ENCODE results near the gene PKNOX2. TPM values are rescaled to one million over a fixed set of nuclear protein-coding genes. Genes with fewer than 3 reads are reported as not detected.

PKNOX2 gene
- polyA plus RNA-seq, 2 of the 4 experiments (the other 2 are of a cell fraction): not detected

GRCh38 chr11:125329786-125330185, 165.2 kb downstream of the PKNOX2 start:
- H3K4me1 ChIP-seq: no peaks in the 10 kb centered on the region
- H3K27ac ChIP-seq: no peak overlapping the region
- no peak overlapping the region for H3K4me2 ChIP-seq
- no peak for TF ChIP-seq RAD21 (conservative IDR thresholded peaks at IDR 0.05 in 1 of 2, IDR thresholded peaks at IDR 0.05 in 1 of 2)
- no peak for TF ChIP-seq ELK1 (IDR thresholded peaks at IDR 0.05; ENCODE audit: low read depth, low read length)
- TF ChIP-seq FOSL2 (IDR thresholded peaks at IDR 0.05): no peak
- TF ChIP-seq FOSL2 (CRISPR knock-in tag; IDR thresholded peaks at IDR 0.05): no peak
- TF ChIP-seq BHLHE40 (IDR thresholded peaks at IDR 0.05; ENCODE audit: low read depth, low read length): no peak
- no peak for TF ChIP-seq FOSB (CRISPR knock-in tag; IDR thresholded peaks at IDR 0.05)
- TF ChIP-seq HOXB13 (CRISPR knock-in tag; IDR thresholded peaks at IDR 0.05; ENCODE audit: low read depth): no peak
- no peak for TF ChIP-seq HDAC2 (IDR thresholded peaks at IDR 0.05)
- TF ChIP-seq, protein P1, sequence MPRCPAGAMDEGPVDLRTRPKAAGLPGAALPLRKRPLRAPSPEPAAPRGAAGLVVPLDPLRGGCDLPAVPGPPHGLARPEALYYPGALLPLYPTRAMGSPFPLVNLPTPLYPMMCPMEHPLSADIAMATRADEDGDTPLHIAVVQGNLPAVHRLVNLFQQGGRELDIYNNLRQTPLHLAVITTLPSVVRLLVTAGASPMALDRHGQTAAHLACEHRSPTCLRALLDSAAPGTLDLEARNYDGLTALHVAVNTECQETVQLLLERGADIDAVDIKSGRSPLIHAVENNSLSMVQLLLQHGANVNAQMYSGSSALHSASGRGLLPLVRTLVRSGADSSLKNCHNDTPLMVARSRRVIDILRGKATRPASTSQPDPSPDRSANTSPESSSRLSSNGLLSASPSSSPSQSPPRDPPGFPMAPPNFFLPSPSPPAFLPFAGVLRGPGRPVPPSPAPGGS (IDR thresholded peaks at IDR 0.05): no peak
- no peak for TF ChIP-seq PBX3 (IDR thresholded peaks at IDR 0.05)
- no peak for TF ChIP-seq POLR2AphosphoS2 (conservative IDR thresholded peaks at IDR 0.05; ENCODE audit: low read length)
- TF ChIP-seq RARB (CRISPR knock-in tag; IDR thresholded peaks at IDR 0.05): no peak
- FAIRE-seq: no peak
- ChIA-PET CTCF (interaction anchor here (1.3 kb wide), 1 partner anchor 71 kb away, joined by 3 read pairs; no protein-coding TSS in a partner anchor), POLR2A (no interaction called here)
- H3K9me3 ChIP-seq: no peaks in the 10 kb centered on the region
- WGBS (ENCODE audit: missing lambda C conversion rate): 25% methylated on average over 9 of the region's 9 CpGs
- H3K4me3 ChIP-seq: no peak overlapping the region
- no peak for ATAC-seq
- DNase-seq (ENCODE audit: low read depth in 1 of 2, low spot score in 1 of 2): no peak

DNA sequence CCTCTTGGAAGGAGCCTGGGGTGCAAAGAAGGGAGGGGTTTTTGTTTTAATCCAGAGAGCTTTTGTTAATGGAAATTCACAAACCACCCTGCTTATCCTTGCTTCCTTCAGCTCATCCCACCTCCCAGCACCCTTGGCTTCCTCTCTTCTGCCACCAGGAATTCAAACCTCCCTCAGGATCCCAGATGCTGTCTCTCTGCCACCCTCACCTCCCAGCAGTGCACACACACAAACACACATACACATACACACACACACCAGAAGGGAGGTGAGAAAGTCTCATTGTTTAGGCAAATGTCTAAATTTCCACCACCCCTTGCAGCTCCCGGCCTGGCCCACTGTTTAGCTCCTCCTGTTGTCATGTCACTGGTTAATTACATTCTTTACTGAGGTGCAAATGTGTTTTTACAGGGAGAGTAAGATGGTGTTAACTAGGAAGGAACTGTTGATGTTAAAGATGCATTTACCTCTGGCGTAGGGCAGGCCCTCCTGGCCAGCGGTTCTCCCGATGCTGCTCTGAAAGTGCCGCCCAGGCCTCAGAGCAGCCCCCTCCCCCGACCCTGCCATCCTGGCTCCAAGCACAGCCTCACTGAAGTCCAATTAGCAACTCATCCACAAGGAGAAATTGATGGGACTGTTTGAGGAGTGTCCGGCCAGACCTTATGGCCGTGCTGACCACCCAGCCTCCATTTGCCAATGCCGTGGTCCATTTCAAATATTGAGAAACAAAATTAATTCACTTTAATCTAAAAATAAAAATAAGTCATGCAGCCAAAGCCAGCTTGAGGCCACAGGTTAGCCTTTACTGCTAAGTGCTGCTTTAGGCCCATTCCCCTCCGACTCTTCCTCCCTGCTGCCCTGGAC, 166.1 kb downstream of the PKNOX2 start:
- WGBS (ENCODE audit: missing lambda C conversion rate): 60% methylated on average over 10 of the region's 10 CpGs
- H3K4me3 ChIP-seq: no peak overlapping the region
- H3K27ac ChIP-seq: no peak overlapping the region
- FAIRE-seq (no peak), DNase-seq (ENCODE audit: low read depth in 1 of 2, low spot score in 1 of 2) (no peak), ATAC-seq (no peak)
- no peaks in the 10 kb centered on the region for H3K9me3 ChIP-seq
- H3K4me2 ChIP-seq: no peak overlapping the region
- TF ChIP-seq ZSCAN20 (CRISPR knock-in tag; IDR thresholded peaks at IDR 0.05): no peak
- TF ChIP-seq RNF2 (IDR thresholded peaks at IDR 0.05; ENCODE audit: borderline replicate concordance, low read depth): no peak
- no peak for TF ChIP-seq CHD2 (IDR thresholded peaks at IDR 0.05; ENCODE audit: low read length, partially characterized antibody)
- TF ChIP-seq PHF8 (IDR thresholded peaks at IDR 0.05; ENCODE audit: borderline replicate concordance, low read depth): no peak
- no peak for TF ChIP-seq NPAS2 (CRISPR knock-in tag; IDR thresholded peaks at IDR 0.05; ENCODE audit: borderline replicate concordance)
- ChIA-PET POLR2A (no interaction called here), CTCF (interaction anchor here (1.3 kb wide), 1 partner anchor 72 kb away, joined by 3 read pairs; no protein-coding TSS in a partner anchor)
- H3K4me1 ChIP-seq: no peaks in the 10 kb centered on the region

GRCh38 chr11:125331357-125332035, 166.9 kb downstream of the PKNOX2 start:
- FAIRE-seq (no peak), ATAC-seq (no peak), DNase-seq (ENCODE audit: low read depth in 1 of 2, low spot score in 1 of 2) (no peak)
- ChIA-PET CTCF (interaction anchor here (2.1 kb wide), 1 partner anchor 14 kb away, joined by 8 read pairs; no protein-coding TSS in a partner anchor), POLR2A (no interaction called here)
- 44% methylated on average over 8 of the region's 9 CpGs for WGBS (ENCODE audit: missing lambda C conversion rate)
- H3K4me3 ChIP-seq: no peak overlapping the region
- H3K4me2 ChIP-seq: no peak overlapping the region
- no peak overlapping the region for H3K27ac ChIP-seq
- H3K4me1 ChIP-seq: no peaks in the 10 kb centered on the region
- TF ChIP-seq CTCF (IDR thresholded peaks at IDR 0.05) (no peak), POLR2AphosphoS2 (conservative IDR thresholded peaks at IDR 0.05; ENCODE audit: low read length) (no peak), ESRRA (IDR thresholded peaks at IDR 0.05; ENCODE audit: borderline replicate concordance, low read length) (no peak), CBX8 (IDR thresholded peaks at IDR 0.05) (no peak), HOXB13 (CRISPR knock-in tag; IDR thresholded peaks at IDR 0.05; ENCODE audit: low read depth) (no peak), BHLHE40 (IDR thresholded peaks at IDR 0.05; ENCODE audit: low read depth, low read length) (no peak), CBX2 (IDR thresholded peaks at IDR 0.05; ENCODE audit: borderline replicate concordance, low read depth) (no peak), RNF2 (IDR thresholded peaks at IDR 0.05; ENCODE audit: borderline replicate concordance, low read depth) (no peak), MAZ (IDR thresholded peaks at IDR 0.05; ENCODE audit: borderline replicate concordance, low read depth, low read length) (no peak), PHF8 (IDR thresholded peaks at IDR 0.05; ENCODE audit: borderline replicate concordance, low read depth) (no peak), EHF (CRISPR knock-in tag; IDR thresholded peaks at IDR 0.05) (no peak), TFCP2L1 (CRISPR knock-in tag; IDR thresholded peaks at IDR 0.05) (no peak)
- no peaks in the 10 kb centered on the region for H3K9me3 ChIP-seq

Data from A549 (cell line).